ENCODE results near the gene ZFAND3.
"Not testable (repeated sequence)": the region's sequence is repeated elsewhere in the genome, so short reads cannot be mapped to it uniquely, and the experiment has no call there.

ZFAND3 gene

GRCh38 chr6:37972994-37973757, 153.6 kb downstream of the ZFAND3 start:
- DNase-seq (ENCODE audit: low read depth): no peak

DNA sequence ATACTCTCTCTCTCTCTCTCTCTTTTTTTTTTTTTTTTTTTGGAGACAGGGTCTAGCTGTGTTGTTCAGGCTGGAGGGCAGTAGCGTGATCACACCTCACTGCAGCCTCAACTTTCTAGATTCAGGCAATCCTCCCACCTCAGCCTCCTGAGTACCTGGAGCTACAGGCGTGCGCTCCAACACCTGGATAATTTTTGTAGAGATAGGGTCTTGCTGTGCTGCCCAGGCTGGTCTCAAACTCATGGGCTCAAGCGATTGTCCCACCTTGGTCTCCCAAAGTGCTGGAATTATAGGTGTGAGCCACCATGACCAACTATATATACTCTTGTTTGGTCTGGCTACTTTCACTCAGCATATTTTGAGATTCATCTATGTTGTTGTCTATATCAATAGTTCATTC, 154.9 kb downstream of the ZFAND3 start:
- no peak for DNase-seq (ENCODE audit: low read depth)

DNA sequence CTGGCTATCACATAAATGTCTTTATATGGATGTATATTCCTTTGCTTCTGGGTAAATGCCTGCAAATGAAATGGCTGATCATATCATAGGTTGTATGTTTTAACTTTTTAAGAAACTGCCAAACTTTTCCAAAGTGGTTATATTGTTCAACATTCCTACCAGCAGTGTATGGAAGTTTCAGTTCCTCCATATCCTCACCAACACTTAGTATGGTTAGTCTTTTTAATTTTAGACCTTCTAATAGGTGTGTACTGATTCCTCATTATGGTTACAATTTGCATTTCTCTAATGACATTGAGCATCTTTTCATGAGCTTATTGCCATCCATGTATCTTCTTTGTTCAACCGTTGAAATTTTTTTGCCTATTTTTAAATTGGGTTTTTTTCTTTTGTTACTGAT, 155.4 kb downstream of the ZFAND3 start:
- DNase-seq (ENCODE audit: low read depth): no peak

DNA sequence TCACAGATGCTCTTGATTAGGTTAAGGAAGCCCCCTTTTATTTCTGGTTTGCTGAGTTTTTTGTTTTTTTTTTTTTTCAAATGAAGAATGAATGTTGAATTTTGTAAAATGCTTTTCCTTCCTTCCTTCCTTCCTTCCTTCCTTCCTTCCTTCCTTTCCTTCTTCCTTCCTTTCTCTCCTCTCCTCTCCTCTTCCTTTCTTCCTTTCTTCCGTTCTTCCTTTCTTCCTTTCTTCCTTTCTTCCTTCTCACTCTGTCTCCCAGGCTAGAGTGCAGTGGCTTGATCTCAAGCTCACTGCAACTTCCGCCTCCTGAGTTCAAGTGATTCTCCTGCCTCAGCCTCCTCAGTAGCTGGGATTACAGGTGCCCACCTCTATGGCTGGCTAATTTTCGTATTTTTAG, 158.2 kb downstream of the ZFAND3 start:
- no peak for DNase-seq (ENCODE audit: low read depth)

DNA sequence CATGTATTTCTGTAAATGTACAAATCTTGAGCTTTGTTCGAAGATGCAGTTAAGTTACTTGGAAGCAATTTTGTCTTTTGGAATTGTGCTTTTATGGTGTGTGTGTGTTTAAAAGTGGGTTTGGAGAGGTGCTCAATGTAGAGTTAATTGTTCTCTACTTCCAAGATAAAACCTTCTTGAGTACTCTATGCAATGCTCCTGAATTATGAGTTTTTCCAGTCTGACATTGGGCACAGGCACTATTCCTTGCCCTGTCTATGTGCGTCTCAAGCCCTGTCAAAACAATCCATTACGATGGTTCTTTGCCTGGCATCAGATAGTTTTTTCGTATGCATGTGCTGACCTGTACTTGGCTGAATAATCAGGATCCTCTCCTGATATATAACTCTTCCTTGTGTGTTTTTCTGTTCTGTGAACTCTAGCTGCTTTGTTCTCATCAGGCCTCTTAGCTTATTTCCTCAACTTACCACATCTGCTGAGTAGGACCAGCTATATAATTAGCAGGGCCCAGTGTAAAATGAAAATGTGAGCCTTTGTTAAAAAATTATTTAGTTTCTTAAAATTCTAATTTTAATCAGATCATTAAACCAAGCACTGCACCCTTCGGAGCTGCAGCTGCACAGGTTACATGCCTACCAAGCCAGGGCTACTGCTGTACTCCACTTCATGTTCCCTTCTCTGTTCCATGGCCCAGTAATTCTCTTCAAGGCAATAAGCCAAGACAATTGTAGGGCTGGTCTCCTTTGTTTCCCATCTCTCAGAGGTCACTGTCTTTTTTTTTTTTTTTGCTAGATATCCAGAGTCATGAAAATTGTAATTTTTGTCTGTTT, 160.1 kb downstream of the ZFAND3 start:
- DNase-seq (ENCODE audit: low read depth): no peak

DNA sequence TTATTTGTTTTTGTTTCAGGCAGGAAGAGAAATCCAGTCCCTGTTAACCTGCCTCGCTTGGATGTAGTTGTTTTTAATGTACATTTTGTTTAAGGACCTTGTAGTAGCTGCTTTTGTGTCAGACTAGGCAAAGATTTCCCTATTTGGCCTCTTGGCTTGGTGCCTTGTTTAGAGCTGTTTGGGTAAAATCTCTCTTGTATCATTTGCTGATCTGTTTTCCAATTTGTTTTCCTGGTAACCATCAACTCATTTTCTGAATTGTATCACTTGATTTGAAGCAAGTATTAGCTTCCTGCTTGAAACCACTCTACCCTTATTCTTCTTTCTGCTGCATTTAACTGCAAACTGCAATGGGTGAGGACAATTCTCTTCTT, 160.7 kb downstream of the ZFAND3 start:
- DNase-seq (ENCODE audit: low read depth): no peak

DNA sequence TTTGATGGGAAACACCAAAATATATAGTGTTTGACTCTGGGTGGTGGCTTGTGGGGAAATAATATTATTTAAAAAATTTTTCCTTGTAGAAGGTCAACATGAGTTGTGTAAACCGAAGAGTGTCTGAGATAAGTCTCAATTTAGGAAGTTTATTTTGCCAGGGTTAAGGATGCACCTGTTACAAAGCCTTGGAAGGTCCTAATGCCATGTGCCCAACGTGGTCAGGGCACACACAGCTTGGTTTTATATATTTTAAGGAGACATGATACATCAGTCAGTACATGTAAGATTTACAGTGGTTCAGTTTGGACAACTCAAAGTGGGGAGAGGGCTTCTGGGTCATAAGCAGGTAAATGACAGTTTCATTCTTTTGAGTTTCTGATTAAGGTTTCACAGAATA, 162.1 kb downstream of the ZFAND3 start:
- no peak for DNase-seq (ENCODE audit: low read depth)

- no peak for DNase-seq (ENCODE audit: low read depth)
Observed at GRCh38 chr6:37982317-37982716, 162.8 kb downstream of the ZFAND3 start.

DNA sequence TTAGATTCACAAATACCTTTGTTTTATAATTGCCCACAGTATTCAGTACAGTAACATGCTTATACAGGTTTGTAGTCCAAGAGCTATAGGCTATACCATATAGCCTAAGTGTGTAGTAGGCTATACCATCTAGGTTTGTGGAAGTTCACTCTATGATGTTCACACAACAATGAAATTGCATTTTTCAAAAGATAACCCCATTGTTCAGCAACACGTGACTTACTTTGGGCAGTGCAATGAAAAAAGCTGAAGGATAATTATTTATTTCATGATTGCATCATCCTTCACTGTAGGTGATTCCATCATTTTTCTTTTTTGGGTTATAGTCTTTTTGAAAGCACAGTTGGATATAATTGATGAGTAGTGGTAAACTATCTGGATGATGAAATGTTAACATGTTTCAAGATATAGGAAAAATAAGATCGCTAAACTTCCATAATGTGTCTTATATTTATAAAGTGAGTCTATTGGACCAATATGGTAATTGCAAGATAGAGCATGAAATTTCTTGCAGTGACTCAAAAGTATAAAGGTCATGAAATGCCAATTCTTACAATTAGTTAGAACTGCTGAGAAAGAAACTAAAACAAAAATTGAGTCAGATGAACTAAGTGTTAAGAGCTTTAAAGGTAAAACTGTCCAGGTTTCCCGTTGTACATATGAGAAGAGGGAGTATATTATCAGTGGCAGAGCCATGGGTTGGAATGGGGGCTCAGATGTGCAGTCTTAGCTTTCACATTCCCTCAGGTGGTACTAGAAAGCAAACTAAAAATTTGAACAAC, 164.4 kb downstream of the ZFAND3 start:
- no peak for DNase-seq (ENCODE audit: low read depth)

DNA sequence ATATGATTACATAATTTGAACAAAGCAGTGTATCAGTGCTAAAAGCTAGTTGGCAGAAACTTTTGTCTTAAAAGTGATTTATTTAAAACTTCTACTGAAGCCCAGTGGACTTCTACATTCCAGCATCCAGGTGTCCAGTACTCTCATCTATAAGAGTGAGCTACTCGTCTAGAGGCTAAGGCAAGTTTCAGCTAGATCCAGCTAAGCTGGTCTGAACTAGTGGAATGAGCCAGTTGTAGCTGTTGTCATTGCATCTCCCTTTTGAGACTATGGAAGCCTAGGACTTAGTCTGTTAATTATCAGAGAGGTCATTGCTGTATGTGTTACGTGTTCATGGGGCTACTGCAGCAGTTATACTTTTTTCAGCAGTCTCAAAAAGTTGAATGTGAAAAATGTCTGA, 165.1 kb downstream of the ZFAND3 start:
- no peak for DNase-seq (ENCODE audit: low read depth)

DNA sequence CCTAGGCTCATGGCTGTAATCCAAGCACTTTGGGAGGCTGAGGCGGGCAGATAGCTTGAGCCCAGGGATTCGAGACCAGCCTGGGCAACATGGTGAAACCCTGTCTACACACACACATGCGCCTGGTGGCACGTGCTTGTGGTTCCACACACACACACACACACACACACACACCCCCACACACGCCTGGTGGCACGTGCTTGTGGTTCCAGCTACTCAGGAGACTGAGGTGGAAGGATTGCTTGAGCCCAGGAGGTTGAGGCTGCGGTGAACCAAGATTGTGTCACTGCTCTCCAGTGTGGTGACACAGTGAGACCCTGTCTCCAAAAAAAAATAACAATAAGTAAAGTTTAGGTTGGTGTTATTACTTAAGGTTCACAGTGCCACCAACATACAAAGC, 165.8 kb downstream of the ZFAND3 start:
- no peak for DNase-seq (ENCODE audit: low read depth)

- no peak for DNase-seq (ENCODE audit: low read depth)
Observed at GRCh38 chr6:37987018-37987417, 167.5 kb downstream of the ZFAND3 start.

- no peak for DNase-seq (ENCODE audit: low read depth)
Observed at GRCh38 chr6:37987559-37987958, 168.0 kb downstream of the ZFAND3 start.

- DNase-seq (ENCODE audit: low read depth): no peak
Observed at GRCh38 chr6:37988127-37988526, 168.6 kb downstream of the ZFAND3 start.

GRCh38 chr6:37988696-37989095, 169.2 kb downstream of the ZFAND3 start:
- DNase-seq (ENCODE audit: low read depth): no peak

GRCh38 chr6:37990762-37991525, 171.4 kb downstream of the ZFAND3 start:
- DNase-seq (ENCODE audit: low read depth): peak; percentile 60

DNA sequence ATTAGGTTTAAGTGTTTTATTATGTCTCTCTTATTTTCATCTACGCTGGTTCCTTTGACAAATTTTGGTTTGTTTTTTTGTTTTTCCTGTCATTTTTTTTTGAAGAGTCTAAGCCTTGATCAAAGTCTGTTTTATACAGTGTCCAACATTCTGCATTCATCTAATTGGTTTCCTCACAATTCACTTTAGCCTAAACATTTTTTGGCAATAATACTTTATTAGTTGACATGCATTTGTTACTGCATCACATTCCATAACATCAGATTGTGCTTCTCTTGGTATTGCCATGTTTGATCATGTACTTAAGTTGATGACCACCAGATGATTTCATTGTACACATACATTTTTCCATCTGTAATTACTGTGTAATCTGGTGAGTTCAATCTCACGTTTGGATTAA, 173.2 kb downstream of the ZFAND3 start:
- no peak for DNase-seq (ENCODE audit: low read depth)

DNA sequence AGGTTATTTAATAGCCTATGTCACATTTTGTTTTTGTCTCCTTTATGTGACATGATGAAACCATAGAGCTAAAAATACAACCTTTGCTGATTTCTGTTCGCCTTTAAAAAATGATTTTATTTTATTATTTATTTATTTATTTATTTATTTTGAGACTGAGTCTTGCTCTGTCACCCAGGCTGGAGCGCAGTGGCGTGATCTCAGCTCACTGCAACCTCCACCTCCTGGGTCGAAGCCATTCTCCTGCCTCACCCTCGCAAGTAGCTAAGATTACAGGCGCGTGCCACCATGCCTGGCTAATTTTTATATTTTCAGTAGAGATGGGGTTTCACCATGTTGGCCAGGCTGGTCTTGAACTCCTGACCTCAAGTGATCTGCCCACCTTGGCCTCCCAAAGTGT, 173.7 kb downstream of the ZFAND3 start:
- not testable (repeated sequence) for DNase-seq (ENCODE audit: low read depth)

- DNase-seq (ENCODE audit: low read depth): no peak
Observed at GRCh38 chr6:37993596-37993995, 174.1 kb downstream of the ZFAND3 start.

DNA sequence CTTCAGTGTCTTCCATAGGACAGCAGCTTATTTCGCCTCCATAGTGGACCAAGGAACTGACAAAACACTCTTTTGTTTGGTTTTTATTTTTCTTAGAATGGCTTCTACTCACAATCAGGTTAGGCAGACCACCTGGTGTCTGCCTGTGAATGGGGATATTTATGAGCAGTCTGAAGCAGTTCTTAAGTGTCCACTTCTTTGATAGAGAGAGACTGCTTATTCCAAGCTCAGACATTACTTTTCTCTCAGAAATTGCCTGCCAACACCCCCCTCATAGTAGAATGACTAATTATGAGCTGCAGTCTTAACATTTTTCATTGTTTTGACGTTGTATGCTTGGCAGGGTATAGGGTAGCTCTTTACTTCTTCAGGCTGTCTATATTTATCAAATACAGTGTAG, 174.7 kb downstream of the ZFAND3 start:
- no peak for DNase-seq (ENCODE audit: low read depth)

DNA sequence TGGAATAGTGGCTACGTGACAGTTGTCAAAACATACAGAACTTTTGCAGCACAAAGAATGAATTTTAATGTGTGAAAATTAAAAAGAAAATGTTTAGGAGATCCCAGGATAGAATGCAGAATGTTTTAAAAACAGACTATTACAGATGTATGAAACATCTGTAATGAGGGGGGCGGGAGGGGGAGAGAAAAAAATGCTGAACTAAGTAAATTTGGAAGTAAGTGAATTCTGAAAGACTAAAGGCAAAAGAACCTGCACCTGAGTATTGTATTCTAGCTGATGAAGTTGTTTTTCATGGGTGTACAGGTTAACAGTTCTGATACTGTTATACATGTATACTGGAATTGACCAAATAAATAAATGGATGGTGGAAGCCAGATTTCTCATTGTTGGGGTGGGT, 178.8 kb downstream of the ZFAND3 start:
- no peak for DNase-seq (ENCODE audit: low read depth)

DNA sequence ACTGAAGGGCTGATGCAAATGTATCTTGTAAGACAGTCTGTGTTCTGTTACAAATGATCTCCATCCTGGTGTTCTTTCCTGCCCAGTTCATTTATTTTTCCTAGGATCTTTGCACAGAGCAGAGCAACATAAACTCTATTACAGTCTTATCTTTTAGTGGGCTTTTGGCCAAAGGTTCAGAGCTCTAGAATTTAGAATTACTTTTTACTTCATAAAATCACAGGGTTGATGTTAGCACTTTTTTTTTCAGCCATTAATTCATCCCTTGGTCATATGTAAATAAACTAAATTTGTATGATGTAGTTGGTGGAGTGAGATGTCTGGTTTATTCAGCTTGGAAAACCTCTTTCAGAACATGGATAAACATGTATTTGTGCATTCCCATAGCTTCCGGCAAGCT, 181.9 kb downstream of the ZFAND3 start:
- no peak for DNase-seq (ENCODE audit: low read depth)
